GM12892 (cell line): ENCODE results near the gene RPL34.

Source experiments
- POLR2A ChIP-seq: IDR thresholded peaks from 2 replicates; pipeline ENCODE4 v1.6.1; 2011; ENCODE audit warnings: low read depth, low read length, control low read depth
- TAF1 ChIP-seq: IDR thresholded peaks from 2 replicates; pipeline ENCODE4 v1.6.1; 2011; ENCODE audit warnings: low read depth, mild to moderate bottlenecking, control low read depth, low read length, borderline replicate concordance

DNA sequence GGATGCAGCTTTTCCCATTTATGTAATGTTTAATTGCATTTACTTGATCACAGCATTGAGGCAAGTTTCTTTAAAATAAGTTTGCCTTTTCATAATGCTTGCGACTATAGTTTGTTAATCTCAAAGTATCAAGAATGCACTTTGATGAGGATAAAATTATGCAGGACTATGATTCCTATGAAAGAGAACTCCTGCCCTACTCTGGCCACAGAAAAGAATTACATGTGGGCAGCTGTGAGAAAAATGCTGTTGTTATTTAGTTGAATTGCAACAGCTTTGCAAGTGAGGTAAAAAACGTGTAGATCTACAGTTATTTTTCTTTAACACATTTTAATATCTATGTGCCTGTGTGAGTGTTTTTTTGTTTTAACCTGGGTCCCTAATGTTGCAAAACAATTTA is 17.5 kb downstream of the RPL34 start:
- TF ChIP-seq POLR2A (no peak), TAF1 (no peak)
